Dermis microvascular lymphatic vessel endothelial cell (primary cell): ENCODE data around the gene TBC1D14. TPM values are rescaled to one million over a fixed set of nuclear protein-coding genes. Genes with fewer than 3 reads are reported as not detected.
"Not testable (repeated sequence)": the region's sequence is repeated elsewhere in the genome, so short reads cannot be mapped to it uniquely, and the experiment has no call there.

ENCODE experiments used
- DNase-seq, 2 donors: peaks; one replicate each; pipeline versions ENCODE4 v3.0.0 to v3.0.0-alpha.2; 2010; ENCODE audit warnings: low read depth in 2 of 2
- total RNA-seq: library from RNA; depleted of rRNA; stranded (reverse); fragments of >200 nt; gene quantifications from 2 replicates; pipeline ENCODE4 v1.2.1, GENCODE V29; 2014

The TBC1D14 gene
- total RNA-seq, 1 donor from 2014 or later, result 17.1 TPM

- DNase-seq, result no peak
These were observed 824 bp downstream of the TBC1D14 start for GRCh38 chr4:6910340-6910959.

GRCh38 chr4:6910960-6911874 lies 1.6 kb downstream of the TBC1D14 start:
- no peak for DNase-seq

DNA sequence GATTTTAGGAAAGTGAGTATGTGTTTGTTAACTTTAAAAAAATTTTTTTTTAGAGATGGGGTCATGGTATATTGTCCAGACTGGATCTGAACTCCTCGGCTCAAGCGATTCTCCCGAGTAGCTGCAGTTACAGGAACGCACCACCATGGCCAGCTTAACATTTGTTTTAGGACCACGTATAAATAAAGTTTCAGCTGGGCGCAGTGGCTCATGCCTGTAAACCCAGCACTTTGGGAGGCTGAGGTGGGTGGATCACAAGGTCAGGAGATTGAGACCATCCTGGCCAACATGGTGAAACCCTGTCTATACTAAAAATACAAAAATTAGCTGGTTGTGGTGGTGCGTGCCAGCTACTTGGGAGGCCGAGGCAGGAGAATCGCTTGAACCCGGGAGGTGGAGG lies 2.3 kb downstream of the TBC1D14 start:
- not testable (repeated sequence) for DNase-seq

DNA sequence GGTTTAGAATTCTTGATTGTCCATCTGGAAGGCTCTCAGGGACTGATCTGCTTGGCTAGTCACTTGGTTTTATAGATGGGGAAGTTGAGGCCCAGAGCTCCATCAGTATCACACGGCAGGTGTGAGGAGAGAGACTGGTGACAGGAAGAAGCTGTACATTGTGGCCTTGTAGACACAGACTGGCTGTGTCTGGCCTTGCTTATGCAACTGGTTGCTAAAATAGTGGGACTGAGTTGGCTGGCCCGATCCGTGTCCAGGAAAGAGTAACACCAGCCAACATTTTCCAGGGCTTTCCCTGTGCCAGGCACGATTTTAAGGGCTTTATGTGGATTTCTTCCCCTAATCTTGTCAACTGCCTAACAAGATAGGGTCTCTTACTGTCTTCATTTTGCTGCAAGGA lies 2.8 kb downstream of the TBC1D14 start:
- DNase-seq, result no peak

DNA sequence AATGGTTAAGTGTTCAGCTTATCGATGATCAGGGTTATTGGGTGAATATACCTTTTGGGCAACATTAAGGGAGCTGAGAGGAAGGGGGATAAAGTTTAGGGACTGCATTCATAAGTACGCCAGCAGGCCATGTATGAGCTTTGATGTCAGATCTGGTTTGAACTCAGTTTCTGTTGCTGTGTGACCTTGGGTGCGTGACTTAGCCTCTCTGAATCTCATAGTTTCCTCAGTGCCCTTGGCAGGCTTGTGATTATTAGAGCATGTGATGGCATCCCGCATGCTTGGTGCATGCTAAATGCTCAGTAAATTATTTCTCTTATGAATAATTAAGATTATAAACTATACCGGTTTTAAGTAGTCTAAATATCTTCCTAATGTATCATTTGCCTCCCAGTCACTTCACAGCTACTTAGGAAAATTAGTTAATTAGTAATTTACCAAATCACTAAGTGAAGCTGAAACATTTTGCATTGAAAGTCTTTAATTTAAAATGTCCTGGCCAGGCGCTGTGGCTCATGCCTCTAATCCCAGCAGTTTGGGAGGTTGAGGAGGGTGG lies 3.8 kb downstream of the TBC1D14 start:
- DNase-seq, result no peak

GRCh38 chr4:6914448-6914847 lies 4.8 kb downstream of the TBC1D14 start:
- no peak for DNase-seq

GRCh38 chr4:6915041-6916005 lies 5.7 kb downstream of the TBC1D14 start:
- no peak for DNase-seq

GRCh38 chr4:6916069-6916586 lies 6.5 kb downstream of the TBC1D14 start:
- no peak for DNase-seq

GRCh38 chr4:6916587-6917460 lies 7.2 kb downstream of the TBC1D14 start:
- peak in 1 of 2 donors; percentile 47 for DNase-seq

GRCh38 chr4:6917461-6918271 lies 8.0 kb downstream of the TBC1D14 start:
- peak; percentile 78 to 80 for DNase-seq

GRCh38 chr4:6918338-6918737 lies 8.7 kb downstream of the TBC1D14 start:
- DNase-seq, result no peak

GRCh38 chr4:6920171-6920570 lies 10.5 kb downstream of the TBC1D14 start:
- no peak for DNase-seq

- DNase-seq, result no peak
These were observed 13.9 kb downstream of the TBC1D14 start for GRCh38 chr4:6923507-6923906.

DNA sequence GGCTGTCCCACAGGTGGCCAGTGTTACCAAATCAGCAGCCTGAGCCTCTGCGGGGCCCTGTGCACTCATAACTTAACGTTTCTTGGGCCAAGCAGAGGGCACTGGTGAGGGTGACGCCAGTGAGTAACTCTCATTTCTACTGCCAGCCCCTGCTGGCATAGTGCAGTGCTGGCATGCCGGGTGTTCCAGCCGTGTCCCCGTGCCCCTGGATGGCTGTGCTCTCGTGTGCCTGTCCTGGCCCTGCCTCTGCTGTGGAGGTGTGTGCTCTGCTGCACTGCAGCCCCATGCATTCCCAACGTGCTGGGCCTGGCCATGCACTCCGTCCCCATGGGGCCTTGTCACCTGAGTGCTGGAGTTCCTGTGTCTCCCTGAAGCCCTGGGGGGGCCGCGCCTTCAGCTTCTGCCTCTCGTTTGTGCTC lies 14.7 kb downstream of the TBC1D14 start:
- no peak for DNase-seq

GRCh38 chr4:6925357-6925836 lies 15.8 kb downstream of the TBC1D14 start:
- no peak for DNase-seq

- no peak for DNase-seq
These were observed 16.5 kb downstream of the TBC1D14 start for GRCh38 chr4:6926081-6926480.

- no peak for DNase-seq
These were observed 17.3 kb downstream of the TBC1D14 start for GRCh38 chr4:6926681-6927478.

DNA sequence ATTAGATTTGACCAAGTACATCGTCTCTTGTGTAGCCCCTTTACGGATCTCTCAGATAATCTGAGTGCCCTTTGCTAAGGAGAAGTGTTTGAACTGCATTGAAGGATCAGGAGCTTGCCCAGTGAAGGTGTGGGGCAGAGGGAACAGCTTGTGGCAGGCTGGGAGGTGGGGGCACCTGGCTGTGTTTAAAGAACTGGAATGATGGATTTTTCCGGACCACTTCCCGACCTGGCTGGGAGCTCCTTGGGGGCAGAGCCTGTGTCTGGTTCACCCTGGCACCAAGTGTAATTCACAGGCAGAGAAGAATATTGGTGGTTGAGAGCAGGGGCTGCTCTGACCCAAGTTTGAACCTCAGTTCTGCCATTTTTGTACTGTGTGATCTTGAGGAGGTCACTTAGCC lies 18.5 kb downstream of the TBC1D14 start:
- DNase-seq, result no peak
